Measurements from ENCODE around the gene CTNNA3. TPM values are rescaled to one million over a fixed set of nuclear protein-coding genes. Genes with fewer than 3 reads are reported as not detected.

The CTNNA3 gene
- total and polyA plus RNA-seq, 7 donors: 0.85 to 66.2 (median 28.1) TPM

DNA sequence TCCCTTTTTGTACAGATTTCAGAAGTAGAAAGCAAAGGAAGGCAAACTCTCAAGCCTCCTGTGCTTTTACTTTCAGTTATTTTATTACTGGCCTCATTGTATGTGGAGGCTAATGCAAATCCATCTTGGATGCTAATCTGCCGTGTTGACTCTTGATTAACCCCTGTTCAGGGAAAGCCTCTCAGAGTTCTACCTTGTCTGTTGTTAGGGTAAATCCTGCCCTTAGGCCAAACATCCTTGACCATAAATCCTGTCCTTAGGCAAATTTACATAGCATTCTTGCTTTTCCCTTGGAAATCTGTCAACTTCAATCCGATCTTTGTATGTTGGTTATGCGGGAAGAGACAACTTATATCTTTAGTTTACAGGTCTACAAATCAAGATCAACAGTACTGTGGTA, 1480.1 kb downstream of the CTNNA3 start:
- TF ChIP-seq, protein P1, sequence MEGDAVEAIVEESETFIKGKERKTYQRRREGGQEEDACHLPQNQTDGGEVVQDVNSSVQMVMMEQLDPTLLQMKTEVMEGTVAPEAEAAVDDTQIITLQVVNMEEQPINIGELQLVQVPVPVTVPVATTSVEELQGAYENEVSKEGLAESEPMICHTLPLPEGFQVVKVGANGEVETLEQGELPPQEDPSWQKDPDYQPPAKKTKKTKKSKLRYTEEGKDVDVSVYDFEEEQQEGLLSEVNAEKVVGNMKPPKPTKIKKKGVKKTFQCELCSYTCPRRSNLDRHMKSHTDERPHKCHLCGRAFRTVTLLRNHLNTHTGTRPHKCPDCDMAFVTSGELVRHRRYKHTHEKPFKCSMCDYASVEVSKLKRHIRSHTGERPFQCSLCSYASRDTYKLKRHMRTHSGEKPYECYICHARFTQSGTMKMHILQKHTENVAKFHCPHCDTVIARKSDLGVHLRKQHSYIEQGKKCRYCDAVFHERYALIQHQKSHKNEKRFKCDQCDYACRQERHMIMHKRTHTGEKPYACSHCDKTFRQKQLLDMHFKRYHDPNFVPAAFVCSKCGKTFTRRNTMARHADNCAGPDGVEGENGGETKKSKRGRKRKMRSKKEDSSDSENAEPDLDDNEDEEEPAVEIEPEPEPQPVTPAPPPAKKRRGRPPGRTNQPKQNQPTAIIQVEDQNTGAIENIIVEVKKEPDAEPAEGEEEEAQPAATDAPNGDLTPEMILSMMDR (IDR thresholded peaks at IDR 0.05): no peak
- intact Hi-C loops (cut with DNase I): no loop called here

DNA sequence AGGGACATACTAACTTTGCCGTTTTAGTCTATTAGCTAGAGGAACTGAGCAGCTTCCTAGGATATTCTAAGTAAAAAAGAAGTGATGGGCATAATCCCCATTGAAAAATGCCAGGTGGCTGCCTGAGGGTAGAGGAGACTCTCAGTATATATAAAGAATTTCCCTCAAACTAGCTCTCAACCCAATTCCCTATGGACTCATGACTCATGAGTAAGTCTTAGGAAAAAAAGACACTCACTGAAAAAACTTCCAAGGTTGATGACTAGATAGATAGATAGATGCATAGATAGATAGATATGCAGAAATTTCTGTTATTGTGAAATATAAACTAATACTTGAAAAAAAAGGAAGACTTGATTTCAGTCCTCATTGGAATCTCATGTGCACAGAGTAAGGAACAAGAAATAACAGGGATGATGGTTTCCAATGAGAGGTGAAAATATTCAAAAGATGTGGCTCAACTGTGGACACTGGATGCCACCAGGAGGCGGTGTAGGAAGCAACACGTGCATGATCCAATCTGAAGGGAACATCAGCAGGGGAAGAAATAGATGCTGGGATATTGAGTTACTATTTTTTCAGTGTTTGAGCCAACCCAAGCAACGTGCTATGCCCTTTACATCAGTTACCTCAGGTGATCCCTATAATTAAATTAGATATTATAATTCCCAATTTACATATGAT, 1481.1 kb downstream of the CTNNA3 start:
- no peaks in the 10 kb centered on the region for H3K27me3 ChIP-seq (ENCODE audit: insufficient read depth in 3 of 3, low read length in 2 of 3)
- ATAC-seq: no peak
- H3K4me1 ChIP-seq: no peaks in the 10 kb centered on the region
- TF ChIP-seq, protein P1 (IDR thresholded peaks at IDR 0.05): no peak
- WGBS, 3 donors: 47 to 69% (median 54%) methylated on average over 4 of the region's 4 CpGs
- H3K4me3 ChIP-seq: no peak overlapping the region
- H3K27ac ChIP-seq: no peak overlapping the region
- no peaks in the 10 kb centered on the region for H3K36me3 ChIP-seq (ENCODE audit: insufficient read depth in 1 of 2, low read depth in 1 of 2)
- no peaks in the 10 kb centered on the region for H3K9me3 ChIP-seq
- intact Hi-C loops (cut with DNase I): no loop called here
- DNase-seq: no peak

More for the DNA sequence above, 1480.1 kb downstream of the CTNNA3 start:
- H3K4me1 ChIP-seq: no peaks in the 10 kb centered on the region
- H3K36me3 ChIP-seq (ENCODE audit: insufficient read depth in 1 of 2, low read depth in 1 of 2): no peaks in the 10 kb centered on the region
- no peak for DNase-seq
- no peak overlapping the region for H3K4me3 ChIP-seq
- no peaks in the 10 kb centered on the region for H3K9me3 ChIP-seq
- no peak for ATAC-seq
- H3K27ac ChIP-seq: no peak overlapping the region
- no peaks in the 10 kb centered on the region for H3K27me3 ChIP-seq (ENCODE audit: insufficient read depth in 3 of 3, low read length in 2 of 3)
- 69 to 77% (median 76%) methylated on average over 3 of the region's 3 CpGs for WGBS, 3 donors

DNA sequence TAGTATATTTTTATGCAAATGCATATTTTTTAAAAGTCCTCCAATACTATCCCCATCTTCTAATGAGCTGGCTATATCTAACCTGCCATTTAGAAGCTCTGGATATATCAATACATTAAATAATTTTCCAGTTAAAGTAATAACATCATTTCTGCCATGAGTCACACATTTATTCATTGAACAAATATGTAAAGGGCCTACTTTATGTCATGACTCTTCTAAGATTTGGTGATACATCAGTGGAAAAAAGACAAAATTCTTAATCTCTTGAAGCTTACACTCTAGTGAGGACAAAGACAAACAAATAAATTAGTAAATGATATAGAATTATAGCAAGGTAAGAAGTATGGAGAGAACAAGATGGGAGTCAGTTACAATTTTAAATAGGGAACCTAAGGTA, 1487.0 kb downstream of the CTNNA3 start:
- Histone ChIP-seq H3K36me3 (ENCODE audit: insufficient read depth in 1 of 2, low read depth in 1 of 2) (no peaks in the 10 kb centered on the region), H3K4me1 (no peaks in the 10 kb centered on the region), H3K27me3 (ENCODE audit: insufficient read depth in 3 of 3, low read length in 2 of 3) (no peaks in the 10 kb centered on the region), H3K27ac (no peak overlapping the region), H3K9me3 (no peaks in the 10 kb centered on the region), H3K4me3 (no peak overlapping the region)
- ATAC-seq (no peak), DNase-seq (no peak)
- TF ChIP-seq, protein P1 (IDR thresholded peaks at IDR 0.05): no peak
- intact Hi-C loops (cut with DNase I): no loop called here

DNA sequence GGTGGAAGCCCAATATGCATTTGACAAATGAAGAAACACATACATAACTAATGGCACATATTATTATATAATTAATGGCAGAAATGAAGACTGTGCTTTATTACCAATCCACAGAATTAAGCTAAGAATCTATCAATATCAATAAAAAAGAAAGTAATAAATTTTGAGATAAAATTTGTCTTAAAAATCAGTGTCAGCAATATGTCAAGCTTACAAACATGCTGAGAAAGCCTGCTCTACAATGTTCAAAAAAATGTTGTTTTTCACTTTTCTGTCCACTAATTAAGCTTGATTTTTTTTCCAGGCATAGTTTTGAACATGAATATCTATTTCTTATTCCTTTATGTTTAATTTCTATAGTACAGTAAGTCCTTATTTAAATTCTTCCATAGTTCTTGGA, 1491.2 kb downstream of the CTNNA3 start:
- H3K4me1 ChIP-seq: no peaks in the 10 kb centered on the region
- TF ChIP-seq, protein P1 (IDR thresholded peaks at IDR 0.05): no peak
- ATAC-seq: no peak
- H3K36me3 ChIP-seq (ENCODE audit: insufficient read depth in 1 of 2, low read depth in 1 of 2): no peaks in the 10 kb centered on the region
- H3K27me3 ChIP-seq (ENCODE audit: insufficient read depth in 3 of 3, low read length in 2 of 3): no peaks in the 10 kb centered on the region
- H3K4me3 ChIP-seq: no peak overlapping the region
- no peak overlapping the region for H3K27ac ChIP-seq
- intact Hi-C loops (cut with DNase I): no loop called here
- no peak for DNase-seq
- H3K9me3 ChIP-seq: no peaks in the 10 kb centered on the region

DNA sequence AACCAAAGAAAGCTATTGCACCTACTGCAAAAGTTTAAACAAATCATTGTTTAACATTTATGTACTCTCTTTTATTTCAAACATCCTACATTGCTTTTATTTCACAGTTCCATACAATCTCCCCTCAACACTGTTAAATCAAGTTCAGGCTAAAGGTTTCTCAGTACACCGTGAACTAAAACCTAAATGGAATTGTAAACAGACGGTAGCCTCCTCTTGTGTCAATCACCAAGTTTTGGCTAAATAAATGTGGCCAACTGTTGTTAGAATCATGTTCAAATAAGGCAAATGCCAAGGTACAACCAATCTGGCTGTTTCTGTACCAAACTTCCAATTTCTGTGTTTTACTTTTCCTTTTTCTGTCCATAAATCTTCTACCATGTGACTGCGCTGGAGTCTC, 1493.9 kb downstream of the CTNNA3 start:
- ATAC-seq (no peak), DNase-seq (no peak)
- Histone ChIP-seq H3K9me3 (no peaks in the 10 kb centered on the region), H3K4me1 (no peaks in the 10 kb centered on the region), H3K4me3 (no peak overlapping the region), H3K27me3 (ENCODE audit: insufficient read depth in 3 of 3, low read length in 2 of 3) (no peaks in the 10 kb centered on the region), H3K36me3 (ENCODE audit: insufficient read depth in 1 of 2, low read depth in 1 of 2) (no peaks in the 10 kb centered on the region), H3K27ac (no peak overlapping the region)
- 90 to 93% (median 90%) methylated on average over 3 of the region's 3 CpGs for WGBS, 3 donors
- TF ChIP-seq, protein P1 (IDR thresholded peaks at IDR 0.05): no peak
- intact Hi-C loops (cut with DNase I): no loop called here

Measured in psoas muscle (tissue), 8 donors.